SU-DHL-6 (cell line): ENCODE results near the gene HOXA13.

Experiments
- H2AFZ ChIP-seq: fragments of 200-600 bp; sonication (generic); 2 replicates; pipeline ENCODE4 v1.6.1; 2014; ENCODE audit warnings: low read depth, mild to moderate bottlenecking, moderate library complexity, mixed read lengths, antibody characterized with exemption, low read length; ENCODE audit not compliant: severe bottlenecking
- H3F3A ChIP-seq: fragments of 200-600 bp; shearing (Covaris generic); 2 replicates; pipeline ENCODE4 v1.6.0; 2016; ENCODE audit warnings: antibody characterized with exemption, mild to moderate bottlenecking; ENCODE audit not compliant: insufficient read depth
- H3K27ac ChIP-seq: fragments of 200-600 bp; sonication (generic); 2 replicates; pipeline ENCODE4 v1.5.1; 2016; ENCODE audit warnings: low read depth, mild to moderate bottlenecking, low read length, moderate library complexity, mixed read lengths
- H3K27me3 ChIP-seq: fragments of 200-600 bp; sonication (generic), shearing (Covaris generic); 2 replicates; pipeline ENCODE4 v1.6.0; 2014; ENCODE audit warnings: mild to moderate bottlenecking, low read length
- H3K36me3 ChIP-seq: fragments of 200-600 bp; sonication (generic); 2 replicates; pipeline ENCODE4 v1.6.1; 2014; ENCODE audit warnings: mild to moderate bottlenecking, low read length, mixed read lengths
- H3K4me2 ChIP-seq: fragments of 300-600, 200-600 bp; shearing (Covaris generic), sonication (generic); 2 replicates; pipeline ENCODE4 v1.6.0; 2014; ENCODE audit warnings: low read length, low read depth, mild to moderate bottlenecking; ENCODE audit not compliant: poor library complexity, severe bottlenecking
- H3K4me3 ChIP-seq: fragments of 200-600 bp; sonication (generic); 2 replicates; pipeline ENCODE4 v1.5.1; 2014; ENCODE audit warnings: antibody characterized with exemption, low read length, mild to moderate bottlenecking, mixed read lengths; ENCODE audit not compliant: insufficient read depth, poor library complexity, severe bottlenecking
- H3K79me2 ChIP-seq: fragments of 200-600 bp; sonication (generic); 2 replicates; pipeline ENCODE4 v1.6.1; 2014; ENCODE audit warnings: mild to moderate bottlenecking, low read length, moderate library complexity; ENCODE audit not compliant: insufficient read depth
- H3K9ac ChIP-seq: fragments of 200-600 bp; sonication (generic); 2 replicates; pipeline ENCODE4 v1.7.0; 2014; ENCODE audit warnings: mild to moderate bottlenecking, low read length
- H3K9me2 ChIP-seq: fragments of 200-600 bp; sonication (generic); replicated peaks from 2 replicates; pipeline ENCODE4 v1.6.1; 2014; ENCODE audit warnings: low read length; ENCODE audit not compliant: insufficient read depth
- H3K9me3 ChIP-seq: fragments of 200-600 bp; sonication (generic); 2 replicates; pipeline ENCODE4 v1.6.1; 2014; ENCODE audit warnings: low read length, mixed read lengths; ENCODE audit not compliant: insufficient read depth
- H4K20me1 ChIP-seq: fragments of 200-600 bp; sonication (generic); 2 replicates; pipeline ENCODE4 v1.6.1; 2014; ENCODE audit warnings: low read depth, mild to moderate bottlenecking, antibody characterized with exemption, low read length, moderate library complexity, mixed read lengths
- CTCF ChIP-seq: fragments of 200-600 bp; sonication (generic); IDR thresholded peaks from one replicate; pipeline ENCODE4 v1.5.1; 2017; ENCODE audit warnings: antibody characterized with exemption, mild to moderate bottlenecking, low read length, moderate library complexity; ENCODE audit not compliant: insufficient read depth, poor library complexity, severe bottlenecking
- EZH2phosphoT487 ChIP-seq: fragments of 200-600 bp; sonication (generic), shearing (Covaris generic); conservative IDR thresholded peaks from 2 replicates; pipeline ENCODE4 v1.6.1; 2018; ENCODE audit warnings: mild to moderate bottlenecking, antibody characterized with exemption, low read length, moderate library complexity, mixed read lengths

The HOXA13 gene

GRCh38 chr7:27214239-27214950 lies 14.5 kb upstream of the HOXA13 start:
- H3K27ac ChIP-seq = no peak overlapping the region
- H4K20me1 ChIP-seq = no peaks in the 10 kb centered on the region
- H3K4me3 ChIP-seq = no peak overlapping the region
- TF ChIP-seq EZH2phosphoT487 (no peak), CTCF (no peak)
- H3K4me2 ChIP-seq = no peak overlapping the region
- H3K9me2 ChIP-seq = no peaks in the 10 kb centered on the region
- H3K9ac ChIP-seq = no peak overlapping the region
- H3K79me2 ChIP-seq = no peaks in the 10 kb centered on the region
- H3F3A ChIP-seq = no peaks in the 10 kb centered on the region
- H3K27me3 ChIP-seq = no peaks in the 10 kb centered on the region
- H2AFZ ChIP-seq = no peak overlapping the region
- H3K9me3 ChIP-seq = no peaks in the 10 kb centered on the region
- H3K36me3 ChIP-seq = no peaks in the 10 kb centered on the region

GRCh38 chr7:27213433-27214238 lies 13.7 kb upstream of the HOXA13 start:
- H3K27ac ChIP-seq = no peak overlapping the region
- no peak for TF ChIP-seq EZH2phosphoT487
- no peak for TF ChIP-seq CTCF
- H2AFZ ChIP-seq = no peak overlapping the region
- H3K9me2 ChIP-seq = no peaks in the 10 kb centered on the region
- no peak overlapping the region for H3K4me2 ChIP-seq
- no peaks in the 10 kb centered on the region for H4K20me1 ChIP-seq
- no peaks in the 10 kb centered on the region for H3K79me2 ChIP-seq
- H3F3A ChIP-seq = no peaks in the 10 kb centered on the region
- H3K9ac ChIP-seq = no peak overlapping the region
- no peaks in the 10 kb centered on the region for H3K9me3 ChIP-seq
- H3K4me3 ChIP-seq = no peak overlapping the region
- H3K36me3 ChIP-seq = no peaks in the 10 kb centered on the region
- no peaks in the 10 kb centered on the region for H3K27me3 ChIP-seq

GRCh38 chr7:27212497-27213432 lies 12.9 kb upstream of the HOXA13 start:
- no peak overlapping the region for H3K9ac ChIP-seq
- H3K4me2 ChIP-seq = no peak overlapping the region
- H3K9me3 ChIP-seq = no peaks in the 10 kb centered on the region
- H3K9me2 ChIP-seq = no peaks in the 10 kb centered on the region
- H2AFZ ChIP-seq = no peak overlapping the region
- no peaks in the 10 kb centered on the region for H3K79me2 ChIP-seq
- no peaks in the 10 kb centered on the region for H4K20me1 ChIP-seq
- H3K27me3 ChIP-seq = no peaks in the 10 kb centered on the region
- TF ChIP-seq CTCF (no peak), EZH2phosphoT487 (no peak)
- H3K27ac ChIP-seq = no peak overlapping the region
- H3K36me3 ChIP-seq = no peaks in the 10 kb centered on the region
- H3F3A ChIP-seq = no peaks in the 10 kb centered on the region
- H3K4me3 ChIP-seq = no peak overlapping the region
